Activated CD4-positive, alpha-beta memory T cell treated with anti-CD3 and anti-CD28 coated beads for 36 hours (primary cell): ENCODE measurements around the gene UBAP1L. TPM values are rescaled to one million over a fixed set of nuclear protein-coding genes. Genes with fewer than 3 reads are reported as not detected.
"Not testable (repeated sequence)": the region's sequence is repeated elsewhere in the genome, so short reads cannot be mapped to it uniquely, and the experiment has no call there.

Experiments
- CTCF ChIA-PET: fragments of 350-600 bp; sonication (Branson Sonifier 250); formaldehyde crosslinking; loops from one replicate; lab custom pipeline; 2021; ENCODE audit warnings: antibody characterized with exemption, inconsistent platforms; lab: Charles Lee
- POLR2A ChIA-PET: fragments of 350-600 bp; sonication (Branson Sonifier 250); formaldehyde crosslinking; loops from one replicate; lab custom pipeline; 2021; ENCODE audit warnings: antibody characterized with exemption; lab: Charles Lee
- DNase-seq: peaks from one replicate; pipeline ENCODE4 v3.0.0-alpha.2; 2020
- H3K27ac Mint-ChIP-seq: one replicate; pipeline ENCODE4 v1.8.0; 2021; ENCODE audit warnings: mixed read lengths
- H3K27me3 Mint-ChIP-seq: one replicate; pipeline ENCODE4 v1.8.0; 2021; ENCODE audit warnings: mixed read lengths
- H3K36me3 Mint-ChIP-seq: one replicate; pipeline ENCODE4 v1.8.0; 2021; ENCODE audit warnings: mixed read lengths
- H3K4me1 Mint-ChIP-seq: one replicate; pipeline ENCODE4 v1.8.0; 2021; ENCODE audit warnings: low read depth, mixed read lengths
- H3K4me3 Mint-ChIP-seq: one replicate; pipeline ENCODE4 v1.8.0; 2021; ENCODE audit warnings: mild to moderate bottlenecking, mixed read lengths
- H3K9me3 Mint-ChIP-seq: one replicate; pipeline ENCODE4 v1.8.0; 2021; ENCODE audit warnings: mixed read lengths
- intact Hi-C: fragments of 100-400 bp; cut with micrococcal nuclease; formaldehyde crosslinking; loops from one replicate; pipeline ENCODE4 v1.15.1; 2023
- total RNA-seq, 2 experiments: library from RNA; stranded (reverse); gene quantifications; one replicate each; pipeline ENCODE4 v1.2.3, GENCODE V29; 2021

The UBAP1L gene
- total RNA-seq, 2 experiments from 2014 or later, result 2.1 to 2.4 TPM

- no peak overlapping the region for H3K4me3 Mint-ChIP-seq
- CTCF ChIA-PET, result interaction anchor here (1.3 kb wide), 1 partner anchor 14 kb away, joined by 7 read pairs; no protein-coding TSS in a partner anchor
- no peaks in the 10 kb centered on the region for H3K9me3 Mint-ChIP-seq
- H3K36me3 Mint-ChIP-seq, result no peaks in the 10 kb centered on the region
- DNase-seq, result no peak
- POLR2A ChIA-PET, result no interaction called here
- intact Hi-C loops, result no loop called here
- no peak overlapping the region for H3K27ac Mint-ChIP-seq
- H3K4me1 Mint-ChIP-seq, result peaks cover 15% of the 10 kb centered on the region
- no peaks in the 10 kb centered on the region for H3K27me3 Mint-ChIP-seq
Observed at GRCh38 chr15:65048241-65048640, 66.8 kb downstream of the UBAP1L start.

GRCh38 chr15:65044724-65045481 lies 70.1 kb downstream of the UBAP1L start, which contains the start of gene SLC51B:
Gene SLC51B (plus strand): TSS chr15:65045387. CDS start chr15:65050005, 4,618 bp downstream.
- H3K27me3 Mint-ChIP-seq, result no peaks in the 10 kb centered on the region
- H3K4me3 Mint-ChIP-seq, result no peak within 1 kb of the TSS
- peaks cover 11% of the 10 kb centered on the region for H3K4me1 Mint-ChIP-seq
- ChIA-PET CTCF (no interaction called here), POLR2A (no interaction called here)
- no peaks in the 10 kb centered on the region for H3K36me3 Mint-ChIP-seq
- DNase-seq, result no peak
- intact Hi-C loops, result no loop called here
- no peaks in the 10 kb centered on the region for H3K9me3 Mint-ChIP-seq
- no peak within 1 kb of the TSS for H3K27ac Mint-ChIP-seq

- H3K9me3 Mint-ChIP-seq, H3K27me3 Mint-ChIP-seq, POLR2A ChIA-PET, intact Hi-C loops, H3K4me1 Mint-ChIP-seq, H3K36me3 Mint-ChIP-seq, H3K4me3 Mint-ChIP-seq, H3K27ac Mint-ChIP-seq: not testable (repeated sequence)
- DNase-seq, result peak; percentile 49
- CTCF ChIA-PET, result interaction anchor here (1.5 to 3.2 kb wide), 3 partner anchors 10 to 57 kb away, joined by 4 to 16 read pairs (median 10); no protein-coding TSS in a partner anchor
Observed at GRCh38 chr15:65044218-65044617, 70.8 kb downstream of the UBAP1L start.

DNA sequence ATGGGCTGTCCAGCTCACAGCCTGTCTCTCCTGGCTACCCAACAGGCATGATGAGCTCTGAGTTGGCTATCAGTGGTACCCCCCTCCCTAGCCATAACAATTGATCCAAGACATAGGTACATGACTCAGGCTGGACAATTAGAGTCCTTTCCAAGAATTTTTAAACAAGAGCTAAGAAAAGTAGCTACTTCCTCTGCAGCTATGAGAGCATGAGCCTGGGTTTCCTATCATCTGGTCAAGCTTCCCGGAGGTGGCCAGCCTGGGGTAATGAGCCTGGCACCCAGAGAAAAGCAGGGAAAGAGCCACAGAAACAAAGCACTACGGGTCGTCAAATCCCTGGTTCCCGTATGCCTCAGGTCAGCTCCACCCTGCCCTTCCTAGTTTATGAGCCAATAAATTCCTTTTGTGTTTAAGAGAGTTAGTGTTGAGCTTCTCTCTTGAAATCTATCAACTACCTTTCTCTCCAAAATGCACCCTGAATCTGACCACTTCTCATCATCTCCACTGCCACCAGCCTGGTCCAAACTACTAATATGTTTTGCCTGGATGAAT lies 72.1 kb downstream of the UBAP1L start:
- ChIA-PET CTCF (interaction anchor here (1.5 to 3.2 kb wide), 3 partner anchors 9 to 59 kb away, joined by 4 to 16 read pairs (median 10); no protein-coding TSS in a partner anchor), POLR2A (interaction anchor here (0.6 kb wide), 1 partner anchor 1982 kb away, joined by 3 read pairs; no protein-coding TSS in a partner anchor)
- Mint-ChIP-seq H3K36me3 (no peaks in the 10 kb centered on the region), H3K4me3 (no peak overlapping the region), H3K27ac (no peak overlapping the region), H3K27me3 (peaks cover 1% of the 10 kb centered on the region), H3K4me1 (peaks cover 4% of the 10 kb centered on the region), H3K9me3 (no peaks in the 10 kb centered on the region)
- DNase-seq, result no peak
- intact Hi-C loops, result no loop called here

Other genes starting within 250 kb of the UBAP1L start
- gene ANKDD1A, start 203.3 kb downstream of the UBAP1L start, total RNA-seq, result 1 to 10 TPM; 6.3 to 6.6 TPM
- gene SPG21, start 125.3 kb downstream of the UBAP1L start, total RNA-seq, result 10 to 100 TPM; 69.3 to 73.0 TPM
- gene MTFMT, start 85.6 kb downstream of the UBAP1L start, total RNA-seq, result 10 to 100 TPM; 18.2 to 18.3 TPM
- gene SLC51B, start 69.8 kb downstream of the UBAP1L start, total RNA-seq, result not detected
- gene RASL12, start 47.2 kb downstream of the UBAP1L start, total RNA-seq, result not detected
- not detected for gene KBTBD13, start 38.5 kb downstream of the UBAP1L start, total RNA-seq
- gene PDCD7, start 18.6 kb upstream of the UBAP1L start, total RNA-seq, result 10 to 100 TPM; 32.8 to 33.0 TPM
- gene CLPX, start 70.1 kb upstream of the UBAP1L start, total RNA-seq, result 10 to 100 TPM; 58.8 to 64.8 TPM
- under 1 TPM in 1 of 2 experiments, not detected in 1; 0.05 TPM for gene CILP, start 96.3 kb upstream of the UBAP1L start, total RNA-seq
- gene PARP16, start 171.7 kb upstream of the UBAP1L start, total RNA-seq, result 10 to 100 TPM; 12.3 TPM
- not detected for gene RNU5A-1, start 180.9 kb upstream of the UBAP1L start, total RNA-seq
- not detected for gene RNU5B-1, start 189.5 kb upstream of the UBAP1L start, total RNA-seq